Esophagus squamous epithelium (tissue), 5 donors: ENCODE measurements around the gene AFDN. TPM values are rescaled to one million over a fixed set of nuclear protein-coding genes. Genes with fewer than 3 reads are reported as not detected.

ENCODE experiments used
- DNase-seq: peaks from one replicate; lab custom pipeline; 2025; lab: John Stamatoyannopoulos, UW
- H3K27ac ChIP-seq, 4 donors: fragments of 200-600 bp; sonication (generic); one replicate each; pipeline ENCODE4 v1.5.1; 2016 to 2019; ENCODE audit warnings: mild to moderate bottlenecking in 1 of 4
- H3K27me3 ChIP-seq, 4 donors: fragments of 200-600 bp; sonication (generic); 1 replicate in 3 of 4; 2 replicates in 1 of 4; pipeline versions ENCODE4 v1.5.1 to v1.6.0; 2017 to 2021; ENCODE audit warnings: antibody characterized with exemption in 1 of 4
- H3K36me3 ChIP-seq, 3 donors: fragments of 200-600 bp; sonication (generic); one replicate each; pipeline ENCODE4 v1.5.1; 2016 to 2019
- H3K4me1 ChIP-seq, 3 donors: fragments of 200-600 bp; sonication (generic); one replicate each; pipeline ENCODE4 v1.5.1; 2017 to 2019
- H3K4me3 ChIP-seq, 4 donors: fragments of 200-600 bp; sonication (generic); 1 replicate in 3 of 4; 2 replicates in 1 of 4; pipeline ENCODE4 v1.5.1; 2016 to 2019; ENCODE audit warnings: mild to moderate bottlenecking in 2 of 4, moderate library complexity in 1 of 4
- H3K9me3 ChIP-seq, 3 donors: fragments of 200-600 bp; sonication (generic); one replicate each; pipeline ENCODE4 v1.5.1; 2016 to 2019
- POLR2A ChIP-seq, 4 donors: fragments of 450-650 bp; IDR thresholded peaks; one replicate each; pipeline ENCODE4 v1.6.1; 2017; ENCODE audit warnings: antibody characterized with exemption in 4 of 4, mild to moderate bottlenecking in 4 of 4, moderate library complexity in 3 of 4
- WGBS, 2 donors: methylation state at CpG; one replicate each; pipeline ENCODE4 v1.1.5; 2018; 5-methylcytosine and 5-hydroxymethylcytosine counted together
- intact Hi-C: fragments of 100-400 bp; cut with DNase I; formaldehyde crosslinking; loops from one replicate; pipeline ENCODE4 v1.15.0; 2022
- total RNA-seq, 4 donors: library from RNA; depleted of rRNA; stranded (reverse); fragments of >200 nt; gene quantifications; one replicate each; pipeline ENCODE4 v1.1.0, GENCODE V29; 2016
- TF ChIP-seq, protein P1 (sequence below), 6 experiments: fragments of 450-650 bp in 4 of 6; fragments of 200-600 bp in 2 of 6; sonication (generic) in 2 of 6; IDR thresholded peaks; one replicate each; pipeline ENCODE4 v1.5.1; 2016 to 2019; ENCODE audit warnings: antibody characterized with exemption in 6 of 6, mild to moderate bottlenecking in 4 of 6, moderate library complexity in 4 of 6
- donor health status: DM: yes; HTN: yes; CAD: no.

Gene AFDN
- total RNA-seq, 4 donors from 2014 or later: 93.8 to 250 (median 204) TPM

DNA sequence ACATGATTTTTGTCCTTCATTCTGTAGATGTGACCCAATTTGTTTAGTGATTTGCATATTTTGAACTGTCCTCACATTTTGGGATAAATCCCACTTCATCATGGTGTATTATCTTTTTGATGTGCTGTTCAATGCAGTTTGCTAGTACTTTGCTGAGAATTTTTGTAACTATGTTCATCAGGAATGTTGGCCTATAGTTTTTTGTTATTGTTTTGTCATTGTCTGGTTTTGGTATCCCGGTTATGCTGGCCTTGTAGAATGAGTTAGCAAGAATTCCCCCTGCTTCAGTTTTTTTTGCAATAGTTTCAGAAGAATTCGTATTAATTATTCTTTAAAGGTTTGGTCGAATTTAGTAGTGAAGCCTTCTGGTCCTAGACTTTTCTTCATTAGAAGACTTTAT, 182.6 kb downstream of the AFDN start:
- Histone ChIP-seq H3K4me1 (peaks cover 0 to 12% (median 5%) of the 10 kb centered on the region in 3 donors), H3K27me3 (no peaks in the 10 kb centered on the region), H3K9me3 (peaks cover 0 to 23% (median 18%) of the 10 kb centered on the region in 3 donors), H3K27ac (no peak overlapping the region), H3K36me3 (no peaks in the 10 kb centered on the region), H3K4me3 (no peak overlapping the region)
- no peak for TF ChIP-seq POLR2A (IDR thresholded peaks at IDR 0.05)
- TF ChIP-seq, protein P1, sequence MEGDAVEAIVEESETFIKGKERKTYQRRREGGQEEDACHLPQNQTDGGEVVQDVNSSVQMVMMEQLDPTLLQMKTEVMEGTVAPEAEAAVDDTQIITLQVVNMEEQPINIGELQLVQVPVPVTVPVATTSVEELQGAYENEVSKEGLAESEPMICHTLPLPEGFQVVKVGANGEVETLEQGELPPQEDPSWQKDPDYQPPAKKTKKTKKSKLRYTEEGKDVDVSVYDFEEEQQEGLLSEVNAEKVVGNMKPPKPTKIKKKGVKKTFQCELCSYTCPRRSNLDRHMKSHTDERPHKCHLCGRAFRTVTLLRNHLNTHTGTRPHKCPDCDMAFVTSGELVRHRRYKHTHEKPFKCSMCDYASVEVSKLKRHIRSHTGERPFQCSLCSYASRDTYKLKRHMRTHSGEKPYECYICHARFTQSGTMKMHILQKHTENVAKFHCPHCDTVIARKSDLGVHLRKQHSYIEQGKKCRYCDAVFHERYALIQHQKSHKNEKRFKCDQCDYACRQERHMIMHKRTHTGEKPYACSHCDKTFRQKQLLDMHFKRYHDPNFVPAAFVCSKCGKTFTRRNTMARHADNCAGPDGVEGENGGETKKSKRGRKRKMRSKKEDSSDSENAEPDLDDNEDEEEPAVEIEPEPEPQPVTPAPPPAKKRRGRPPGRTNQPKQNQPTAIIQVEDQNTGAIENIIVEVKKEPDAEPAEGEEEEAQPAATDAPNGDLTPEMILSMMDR (IDR thresholded peaks at IDR 0.05): no peak
- DNase-seq: no peak
- WGBS, 2 donors: 82 to 86% methylated on average over 3 of the region's 3 CpGs
- intact Hi-C loops: no loop called here

DNA sequence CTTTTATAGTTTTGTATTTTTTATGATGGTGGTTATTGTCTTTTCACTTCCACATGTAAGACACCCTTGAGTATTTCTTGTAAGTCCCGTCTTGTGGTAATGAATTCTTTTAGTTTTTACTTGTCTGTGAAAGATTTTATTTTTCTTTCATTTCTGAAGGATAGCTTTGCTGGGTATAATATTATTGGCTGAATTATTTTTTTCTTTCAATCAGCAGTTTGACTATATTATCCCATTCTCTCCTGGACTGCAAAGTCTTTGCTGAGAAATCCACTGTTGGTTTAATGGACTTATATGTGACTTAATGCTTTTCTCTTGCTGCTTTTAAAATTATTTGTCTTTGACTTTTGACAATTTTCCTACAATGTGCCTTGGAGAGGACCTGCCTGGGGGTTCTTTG, 184.6 kb downstream of the AFDN start:
- no peak for DNase-seq
- intact Hi-C loops: no loop called here
- Histone ChIP-seq H3K4me1 (peaks cover 0 to 17% (median 5%) of the 10 kb centered on the region in 3 donors), H3K9me3 (peaks cover 0 to 23% (median 18%) of the 10 kb centered on the region in 3 donors), H3K27ac (no peak overlapping the region), H3K4me3 (no peak overlapping the region), H3K36me3 (no peaks in the 10 kb centered on the region), H3K27me3 (peaks cover 0 to 4% (median 0%) of the 10 kb centered on the region in 4 donors)
- WGBS, 2 donors: 87 to 89% methylated on average over 1 of the region's 1 CpG
- TF ChIP-seq, protein P1 (IDR thresholded peaks at IDR 0.05): no peak
- no peak for TF ChIP-seq POLR2A (IDR thresholded peaks at IDR 0.05)

DNA sequence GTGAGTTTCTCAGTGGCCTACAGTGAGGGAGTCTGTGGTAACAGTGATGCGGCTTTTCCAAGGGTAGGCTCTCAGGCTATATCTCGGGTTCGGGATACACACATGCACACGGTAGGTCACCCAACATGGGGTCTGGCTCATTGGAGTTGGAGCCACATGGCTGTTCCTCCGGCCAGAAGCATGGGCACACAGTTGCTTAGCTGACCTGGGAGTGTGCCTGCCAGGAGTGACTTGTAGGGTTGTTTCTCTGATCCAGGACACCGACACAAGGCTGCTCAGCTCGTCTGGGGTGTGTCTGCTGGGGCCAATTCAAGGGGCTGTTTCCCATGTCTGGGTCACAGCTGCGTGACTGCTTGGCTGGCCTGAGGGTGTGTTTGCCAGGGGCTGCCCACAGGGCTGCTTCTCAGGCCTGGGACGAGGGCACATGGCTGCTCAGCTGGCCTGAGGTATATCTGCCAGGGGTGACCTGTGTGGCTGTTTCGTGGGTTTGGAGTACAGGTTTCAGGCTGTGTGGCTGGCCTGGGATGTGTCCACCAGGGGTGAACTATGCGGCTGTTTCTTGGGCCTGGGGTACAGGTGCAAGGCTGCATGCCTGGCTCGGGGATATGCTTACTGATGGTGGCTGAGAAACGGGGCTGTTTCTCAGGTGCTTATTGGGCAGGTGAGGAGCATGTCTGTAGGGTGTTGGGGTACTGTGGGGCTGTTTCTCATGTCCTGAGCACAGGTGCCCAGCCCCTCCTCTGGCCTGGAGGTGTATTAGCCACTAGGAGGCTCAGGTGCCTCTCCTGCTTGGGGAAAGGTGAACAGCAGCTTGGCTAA, 185.9 kb downstream of the AFDN start:
- no peak for DNase-seq
- Histone ChIP-seq H3K4me1 (peaks cover 0 to 21% (median 6%) of the 10 kb centered on the region in 3 donors), H3K4me3 (no peak overlapping the region), H3K36me3 (no peaks in the 10 kb centered on the region), H3K27me3 (peaks cover 0 to 15% (median 0%) of the 10 kb centered on the region in 4 donors), H3K27ac (no peak overlapping the region), H3K9me3 (peaks cover 0 to 23% (median 18%) of the 10 kb centered on the region in 3 donors)
- intact Hi-C loops: no loop called here
- no peak for TF ChIP-seq POLR2A (IDR thresholded peaks at IDR 0.05)
- TF ChIP-seq, protein P1 (IDR thresholded peaks at IDR 0.05): no peak
- 89 to 100% methylated on average over 3 to 5 of the region's 13 CpGs for WGBS, 2 donors

DNA sequence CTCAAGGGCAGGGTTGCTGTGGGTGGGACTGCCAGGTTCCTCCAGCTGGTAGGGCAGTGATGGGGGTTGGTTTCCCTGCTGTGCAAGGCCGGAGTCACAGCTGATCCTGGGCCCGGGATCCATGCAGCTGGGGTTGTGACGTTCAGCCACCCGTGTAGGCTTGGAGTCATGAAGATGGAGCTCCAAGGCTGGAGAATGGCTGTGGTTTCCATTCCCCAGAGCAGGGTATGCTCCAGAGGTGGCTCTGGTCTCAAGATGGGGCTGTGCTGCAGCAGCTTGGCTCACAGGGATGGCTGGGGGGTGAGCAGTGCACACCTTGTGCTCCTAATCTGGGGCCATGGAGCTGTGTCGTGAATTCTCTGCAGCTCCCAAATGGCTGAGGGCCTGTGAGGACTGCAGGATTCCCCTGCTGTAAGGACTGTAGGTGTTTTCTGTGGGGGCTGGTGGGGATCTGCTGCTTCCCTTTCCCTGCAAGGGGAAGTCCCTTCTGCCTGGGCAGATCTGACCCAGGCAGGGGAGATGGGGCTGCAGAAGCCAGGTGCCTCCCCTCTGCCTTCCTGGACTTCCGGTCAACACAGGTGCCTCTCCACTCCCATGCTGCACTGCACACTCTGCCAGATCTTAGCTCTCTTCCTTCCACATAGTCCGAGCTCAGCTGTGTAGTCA, 186.7 kb downstream of the AFDN start:
- 77 to 90% methylated on average over 2 to 5 of the region's 7 CpGs for WGBS, 2 donors
- Histone ChIP-seq H3K4me3 (no peak overlapping the region), H3K27me3 (peaks cover 0 to 17% (median 0%) of the 10 kb centered on the region in 4 donors), H3K36me3 (no peaks in the 10 kb centered on the region), H3K4me1 (peaks cover 0 to 16% (median 6%) of the 10 kb centered on the region in 3 donors), H3K27ac (no peak overlapping the region), H3K9me3 (peaks cover 0 to 23% (median 18%) of the 10 kb centered on the region in 3 donors)
- TF ChIP-seq, protein P1 (IDR thresholded peaks at IDR 0.05): no peak
- no peak for TF ChIP-seq POLR2A (IDR thresholded peaks at IDR 0.05)
- intact Hi-C loops: no loop called here
- DNase-seq: no peak

DNA sequence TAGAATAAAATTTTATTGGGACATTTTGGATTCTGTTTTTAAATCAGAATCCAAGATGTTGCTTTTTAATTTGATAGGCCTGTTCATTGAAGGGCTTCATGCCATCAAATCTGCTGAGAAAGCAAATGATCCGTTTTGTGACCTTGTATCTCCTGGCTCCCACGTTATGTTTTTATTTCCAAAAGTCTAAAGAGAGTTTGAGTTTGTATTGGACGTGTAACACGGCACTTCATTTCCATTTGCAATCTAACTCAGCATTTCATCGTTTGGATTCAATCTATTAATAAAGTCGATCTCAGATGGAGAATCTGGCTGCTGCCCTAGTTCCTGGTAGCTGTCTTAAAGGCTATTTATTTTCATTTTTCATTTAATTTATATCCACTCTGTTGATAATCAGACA, 187.7 kb downstream of the AFDN start:
- no peak overlapping the region for H3K4me3 ChIP-seq
- no peak for DNase-seq
- TF ChIP-seq, protein P1 (IDR thresholded peaks at IDR 0.05): no peak
- no peak for TF ChIP-seq POLR2A (IDR thresholded peaks at IDR 0.05)
- peaks cover 0 to 17% (median 0%) of the 10 kb centered on the region in 4 donors for H3K27me3 ChIP-seq
- peaks cover 0 to 16% (median 6%) of the 10 kb centered on the region in 3 donors for H3K4me1 ChIP-seq
- H3K9me3 ChIP-seq: peaks cover 0 to 23% (median 18%) of the 10 kb centered on the region in 3 donors
- intact Hi-C loops: no loop called here
- 56 to 65% methylated on average over 6 of the region's 6 CpGs for WGBS, 2 donors
- no peak overlapping the region for H3K27ac ChIP-seq
- H3K36me3 ChIP-seq: no peaks in the 10 kb centered on the region
